Activated B cell treated with CpG ODN at 0.5 μM for 24 hours (primary cell): ENCODE measurements around the gene PCTP. TPM values are rescaled to one million over a fixed set of nuclear protein-coding genes. Genes with fewer than 3 reads are reported as not detected.

Experiments
- ATAC-seq: fragments of 200-7000 bp; cut with Tn5 transposase; one replicate; pipeline ENCODE4 v1.10.0; 2021; ENCODE audit warnings: low read depth, mild to moderate bottlenecking, moderate library complexity
- CTCF ChIA-PET: fragments of 350-600 bp; sonication (Branson Sonifier 250); formaldehyde crosslinking; loops from one replicate; lab custom pipeline; 2021; ENCODE audit warnings: antibody characterized with exemption; lab: Charles Lee
- POLR2A ChIA-PET: fragments of 350-600 bp; sonication (Branson Sonifier 250); formaldehyde crosslinking; loops from one replicate; lab custom pipeline; 2021; ENCODE audit warnings: antibody characterized with exemption; lab: Charles Lee
- DNase-seq: peaks from one replicate; pipeline ENCODE4 v3.0.0; 2022
- H3K27ac Mint-ChIP-seq: one replicate; pipeline ENCODE4 v1.8.0; 2020; ENCODE audit warnings: mixed read lengths
- H3K27me3 Mint-ChIP-seq: one replicate; pipeline ENCODE4 v1.8.0; 2021; ENCODE audit warnings: mixed read lengths
- H3K36me3 Mint-ChIP-seq: one replicate; pipeline ENCODE4 v1.8.0; 2021; ENCODE audit warnings: low read depth, mixed read lengths
- H3K4me1 Mint-ChIP-seq: one replicate; pipeline ENCODE4 v1.8.0; 2021; ENCODE audit warnings: mixed read lengths
- H3K4me3 Mint-ChIP-seq: one replicate; pipeline ENCODE4 v1.8.0; 2020; ENCODE audit warnings: mild to moderate bottlenecking, mixed read lengths
- H3K9me3 Mint-ChIP-seq: one replicate; pipeline ENCODE4 v1.8.0; 2020; ENCODE audit warnings: mixed read lengths
- CTCF ChIP-seq: fragments of 200-600 bp; IDR thresholded peaks from one replicate; pipeline ENCODE4 v1.8.0; 2022; ENCODE audit warnings: antibody characterized with exemption, mild to moderate bottlenecking
- intact Hi-C: fragments of 100-400 bp; cut with micrococcal nuclease; formaldehyde crosslinking; loops from one replicate; pipeline ENCODE4 v1.15.1; 2024
- total RNA-seq: library from RNA; stranded (reverse); gene quantifications from 2 replicates; pipeline ENCODE4 v1.2.3, GENCODE V29; 2022

The PCTP gene
- total RNA-seq, 1 donor from 2014 or later, result 9.0 TPM

- no peak for ATAC-seq
- H3K4me3 Mint-ChIP-seq, result no peak overlapping the region
These were observed 8.4 kb upstream of the PCTP start for GRCh38 chr17:55742272-55743102.

GRCh38 chr17:55743103-55743679 is 7.7 kb upstream of the PCTP start:
- no peaks in the 10 kb centered on the region for H3K36me3 Mint-ChIP-seq
- H3K27me3 Mint-ChIP-seq, result peaks cover 11% of the 10 kb centered on the region
- no peak for TF ChIP-seq CTCF
- ChIA-PET CTCF (no interaction called here), POLR2A (no interaction called here)
- no peaks in the 10 kb centered on the region for H3K9me3 Mint-ChIP-seq
- ATAC-seq (no peak), DNase-seq (no peak)
- no peak overlapping the region for H3K27ac Mint-ChIP-seq
- H3K4me3 Mint-ChIP-seq, result no peak overlapping the region
- intact Hi-C loops, result no loop called here
- H3K4me1 Mint-ChIP-seq, result peaks cover 13% of the 10 kb centered on the region

More at GRCh38 chr17:55742272-55743102, 8.4 kb upstream of the PCTP start:
- CTCF ChIA-PET, result no interaction called here
- no peak for DNase-seq
- Mint-ChIP-seq H3K36me3 (no peaks in the 10 kb centered on the region), H3K4me1 (peaks cover 18% of the 10 kb centered on the region), H3K9me3 (no peaks in the 10 kb centered on the region), H3K27ac (no peak overlapping the region), H3K27me3 (peaks cover 9% of the 10 kb centered on the region)
- POLR2A ChIA-PET, result no interaction called here
- intact Hi-C loops, result no loop called here
- TF ChIP-seq CTCF, result no peak

GRCh38 chr17:55745258-55745657 is 5.6 kb upstream of the PCTP start:
- H3K9me3 Mint-ChIP-seq, result no peaks in the 10 kb centered on the region
- H3K36me3 Mint-ChIP-seq, result no peaks in the 10 kb centered on the region
- no peak for TF ChIP-seq CTCF
- H3K27ac Mint-ChIP-seq, result no peak overlapping the region
- POLR2A ChIA-PET, result no interaction called here
- CTCF ChIA-PET, result no interaction called here
- no peak for DNase-seq
- no peak overlapping the region for H3K4me3 Mint-ChIP-seq
- peaks cover 11% of the 10 kb centered on the region for H3K4me1 Mint-ChIP-seq
- ATAC-seq, result no peak
- intact Hi-C loops, result no loop called here
- H3K27me3 Mint-ChIP-seq, result peaks cover 11% of the 10 kb centered on the region

- ATAC-seq (no peak), DNase-seq (no peak)
- Mint-ChIP-seq H3K4me3 (no peak overlapping the region), H3K27me3 (peaks cover 11% of the 10 kb centered on the region), H3K36me3 (no peaks in the 10 kb centered on the region), H3K4me1 (peaks cover 17% of the 10 kb centered on the region), H3K9me3 (no peaks in the 10 kb centered on the region), H3K27ac (no peak overlapping the region)
- intact Hi-C loops, result no loop called here
- ChIA-PET POLR2A (no interaction called here), CTCF (no interaction called here)
- no peak for TF ChIP-seq CTCF
These were observed 4.4 kb upstream of the PCTP start for GRCh38 chr17:55746466-55746865.

- ChIA-PET CTCF (interaction anchor here (0.7 kb wide), 1 partner anchor 37 kb away, joined by 3 read pairs; no protein-coding TSS in a partner anchor), POLR2A (no interaction called here)
- no peak for TF ChIP-seq CTCF
- H3K27me3 Mint-ChIP-seq, result peaks cover 11% of the 10 kb centered on the region
- H3K4me3 Mint-ChIP-seq, result no peak overlapping the region
- ATAC-seq, result no peak
- H3K9me3 Mint-ChIP-seq, result no peaks in the 10 kb centered on the region
- no peak overlapping the region for H3K27ac Mint-ChIP-seq
- no peaks in the 10 kb centered on the region for H3K36me3 Mint-ChIP-seq
- intact Hi-C loops, result no loop called here
- H3K4me1 Mint-ChIP-seq, result peaks cover 22% of the 10 kb centered on the region
- no peak for DNase-seq
These were observed 3.6 kb upstream of the PCTP start for GRCh38 chr17:55747209-55747608.
